Measurements from ENCODE around the gene SPESP1.

GRCh38 chr15:68985361-68985891, 55.1 kb downstream of the SPESP1 start:
- no peak for TF ChIP-seq CTCF (conservative IDR thresholded peaks at IDR 0.05 in 1 of 2, IDR thresholded peaks at IDR 0.05 in 1 of 2; ENCODE audit: low read depth in 1 of 2, low read length in 2 of 2)
- TF ChIP-seq EZH2 (IDR thresholded peaks at IDR 0.05; ENCODE audit: low read length, missing control alignments) = no peak
